Activated CD8-positive, alpha-beta memory T cell treated with anti-CD3 and anti-CD28 coated beads for 4 hours (primary cell): ENCODE data around the gene ENOX2.
"Not testable (repeated sequence)": the region's sequence is repeated elsewhere in the genome, so short reads cannot be mapped to it uniquely, and the experiment has no call there.

Experiments
- DNase-seq, 2 donors: peaks; one replicate each; pipeline ENCODE4 v3.0.0-alpha.2; 2020; ENCODE audit warnings: low read depth in 2 of 2

The ENOX2 gene

DNA sequence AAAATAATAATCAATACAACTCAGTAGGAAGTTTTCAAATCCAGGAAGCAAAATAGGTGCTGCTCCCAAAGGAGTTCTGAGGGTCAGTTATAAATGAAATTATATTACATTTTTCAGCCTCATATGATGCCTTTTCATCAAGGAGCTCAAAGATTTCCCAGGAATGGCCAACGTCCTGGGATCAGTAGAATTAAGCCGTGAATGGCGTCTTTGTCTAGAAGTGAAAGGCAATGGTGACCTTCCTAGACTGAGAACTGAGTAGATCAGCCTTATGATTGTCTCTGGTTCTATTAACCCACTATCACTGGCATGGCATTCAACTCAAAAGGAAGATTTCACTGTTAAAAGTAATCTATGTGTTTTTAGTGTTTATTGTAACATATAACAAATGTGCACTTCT, 74.4 kb downstream of the ENOX2 start:
- DNase-seq = no peak

DNA sequence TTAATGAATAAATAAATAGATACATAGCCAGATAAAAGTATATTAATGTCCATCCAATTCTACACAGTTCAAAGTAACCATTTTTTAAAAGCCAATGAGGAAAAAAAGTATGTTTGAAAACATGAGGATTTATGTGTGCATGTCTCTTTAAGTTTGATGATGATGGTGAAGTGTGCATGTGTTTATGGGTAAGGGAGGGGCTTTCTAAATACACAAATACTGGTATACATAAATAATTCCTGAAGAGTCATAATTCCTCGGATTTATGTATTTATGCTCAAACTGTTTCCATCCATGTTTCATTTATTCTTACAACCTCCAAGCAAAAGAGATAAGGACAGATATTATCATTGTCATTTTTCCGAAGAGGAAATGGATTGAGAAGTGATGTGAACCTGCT, 75.4 kb downstream of the ENOX2 start:
- no peak for DNase-seq

DNA sequence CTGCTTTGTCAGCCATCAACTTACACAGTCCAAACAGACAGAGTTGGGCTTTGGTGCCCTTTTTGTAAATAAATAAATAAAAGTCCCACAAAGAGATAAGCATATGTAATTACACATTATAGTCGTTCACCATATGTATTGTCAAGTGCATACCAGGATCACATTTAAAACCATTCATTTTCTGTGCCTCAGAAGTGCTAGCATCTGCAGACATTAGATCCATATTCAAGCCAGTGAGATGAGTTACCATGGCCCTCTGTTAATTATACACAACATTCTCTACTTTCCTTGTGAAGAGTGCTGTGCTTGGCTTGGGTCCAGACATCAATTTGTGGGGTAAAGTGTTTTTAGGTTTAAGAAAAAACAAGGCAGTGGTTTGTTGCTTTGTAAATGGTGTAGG, 76.8 kb downstream of the ENOX2 start:
- no peak for DNase-seq

DNA sequence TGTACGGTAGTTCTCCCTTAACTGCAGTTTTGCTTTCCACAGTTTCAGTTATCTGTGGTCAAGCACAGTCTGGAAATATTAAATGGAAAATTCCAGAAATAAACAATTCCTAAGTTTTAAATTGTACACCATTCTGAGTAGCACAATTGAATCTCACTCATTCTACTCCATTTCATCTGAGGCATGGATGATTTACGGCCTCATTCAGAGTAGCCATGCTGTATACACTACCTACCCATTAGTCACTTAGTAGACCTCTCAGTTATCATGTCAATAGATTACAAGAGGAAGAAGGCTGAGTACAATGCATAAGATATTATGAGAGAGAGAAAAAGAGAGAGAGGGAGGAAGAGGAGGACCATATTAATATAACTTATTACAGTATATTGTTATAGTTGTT, 77.5 kb downstream of the ENOX2 start:
- no peak for DNase-seq

DNA sequence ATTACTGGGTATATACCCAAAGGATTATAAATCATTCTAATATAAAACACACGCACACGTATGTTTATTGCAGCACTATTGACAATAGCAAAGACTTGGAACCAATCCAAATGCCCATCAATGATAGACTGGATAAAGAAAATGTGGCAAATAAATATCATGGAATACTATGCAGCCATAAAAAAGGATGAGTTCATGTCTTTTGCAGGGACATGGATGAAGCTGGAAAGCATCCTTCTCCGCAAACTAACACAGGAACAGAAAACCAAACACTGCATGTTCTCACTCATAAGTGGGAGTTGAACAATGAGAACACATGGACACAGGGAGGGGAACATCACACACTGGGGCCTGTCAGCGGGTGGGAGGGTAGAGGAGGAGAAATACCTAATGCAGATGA, 83.6 kb downstream of the ENOX2 start:
- DNase-seq = not testable (repeated sequence)

DNA sequence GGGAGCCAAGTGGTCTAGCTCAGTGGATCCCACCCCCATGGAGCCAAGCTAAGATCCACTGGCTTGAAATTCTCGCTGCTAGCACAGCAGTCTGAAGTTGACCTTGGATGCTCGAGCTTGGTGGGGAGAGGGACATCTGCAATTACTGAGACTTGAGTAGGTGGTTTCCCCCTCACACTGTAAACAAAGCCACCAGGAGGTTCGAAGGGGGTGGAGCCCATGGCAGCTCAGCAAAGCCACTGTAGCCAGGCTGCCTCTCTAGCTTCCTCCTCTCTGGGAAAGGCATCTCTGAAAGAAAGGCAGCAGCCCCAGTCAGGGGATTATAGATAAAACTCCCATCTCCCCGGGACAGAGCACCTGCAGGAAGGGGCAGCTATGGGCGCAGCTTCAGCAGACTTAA, 89.1 kb downstream of the ENOX2 start:
- DNase-seq = not testable (repeated sequence)

DNA sequence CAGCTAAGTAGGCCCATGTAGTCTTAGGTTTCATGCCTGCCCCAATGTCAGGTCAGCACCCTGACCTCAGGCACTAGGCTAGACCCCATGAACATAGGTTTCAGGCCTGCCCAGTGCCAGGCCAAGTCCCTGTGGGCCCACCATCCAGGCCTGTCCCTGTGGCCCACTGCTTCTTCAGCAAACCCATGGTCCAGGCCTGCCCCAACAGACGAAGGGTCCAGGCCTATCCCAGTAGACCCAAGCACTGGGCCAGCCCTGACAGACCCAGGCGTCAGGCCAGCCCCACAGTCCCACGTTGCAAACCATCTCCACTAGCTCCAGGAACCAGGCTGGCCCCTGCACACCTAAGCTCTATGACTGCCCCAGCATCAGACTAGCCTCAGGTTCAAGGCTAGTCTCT, 92.4 kb downstream of the ENOX2 start:
- no peak for DNase-seq

DNA sequence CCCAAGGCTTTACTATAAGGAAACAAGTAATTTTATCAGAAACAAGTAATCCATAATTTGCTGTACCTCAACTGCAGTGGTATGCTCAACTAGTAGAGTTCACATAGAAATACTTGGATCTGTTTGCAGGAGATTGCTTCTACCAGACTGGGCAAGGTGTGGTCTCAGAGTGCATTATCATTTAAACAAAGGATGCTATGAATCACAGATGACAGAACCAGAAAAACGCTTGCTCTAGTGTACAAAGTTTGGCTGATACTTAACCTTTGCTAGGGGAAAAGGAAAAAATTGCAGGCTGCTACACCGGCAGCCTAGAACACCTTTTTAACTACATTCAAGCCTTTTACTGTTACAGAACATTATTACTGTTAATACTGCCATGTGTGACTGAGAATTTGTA, 97.1 kb downstream of the ENOX2 start:
- DNase-seq = no peak

DNA sequence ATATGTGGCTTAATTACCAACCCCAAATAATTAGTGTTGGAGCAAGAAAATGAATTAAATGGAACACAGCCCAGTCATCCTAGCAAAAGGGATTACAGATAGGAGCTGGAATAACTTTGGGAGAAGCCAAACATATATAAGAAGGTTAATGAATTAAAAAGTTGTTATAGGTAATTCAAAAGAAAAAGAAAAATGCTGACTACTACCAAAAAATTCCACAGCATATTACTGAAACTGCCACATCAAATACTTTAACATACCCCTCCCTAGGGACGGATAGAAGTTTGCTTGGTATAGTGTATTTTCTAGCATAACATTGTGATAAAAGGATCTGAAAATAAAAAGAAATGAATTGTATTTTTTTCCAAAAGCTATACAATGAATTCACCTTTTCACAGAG, 99.5 kb downstream of the ENOX2 start:
- no peak for DNase-seq

DNA sequence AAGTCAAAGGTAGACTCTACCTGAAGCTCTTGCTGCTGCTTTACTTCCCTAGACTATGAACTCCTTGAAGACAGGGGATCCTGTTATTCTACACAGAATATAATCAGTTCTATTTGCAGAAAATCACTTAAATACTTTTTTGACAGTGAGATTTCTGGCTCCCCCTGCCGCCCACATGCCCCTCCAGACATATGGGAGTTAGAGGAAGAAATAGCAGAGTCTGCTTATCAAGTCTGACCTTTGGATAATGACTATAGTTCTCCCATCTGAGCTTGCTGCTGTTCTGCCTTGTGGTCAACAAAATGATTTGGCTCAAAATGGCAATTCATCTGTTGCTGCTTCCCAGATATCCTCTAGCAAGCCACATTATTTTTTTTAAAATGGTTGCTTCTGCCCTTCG, 101.1 kb downstream of the ENOX2 start:
- no peak for DNase-seq

DNA sequence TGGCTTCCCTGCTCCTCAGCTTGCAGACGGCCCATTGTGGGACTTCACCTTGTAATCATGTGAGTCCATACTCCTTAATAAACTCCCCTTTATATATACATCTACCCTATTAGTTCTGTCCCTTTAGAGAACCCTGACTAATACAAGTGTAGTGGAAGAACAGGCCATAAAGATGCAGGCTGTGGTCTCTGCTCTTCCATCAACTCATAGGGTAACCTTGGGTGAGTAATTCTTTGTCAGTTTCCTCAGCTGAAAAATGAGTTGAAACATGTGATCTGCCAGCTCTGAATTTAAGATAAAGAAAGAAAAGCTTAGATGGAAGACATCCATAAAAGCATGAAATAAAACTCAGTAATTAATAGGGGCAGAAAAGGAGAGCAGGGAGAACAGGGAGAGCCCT, 103.6 kb downstream of the ENOX2 start:
- no peak for DNase-seq

DNA sequence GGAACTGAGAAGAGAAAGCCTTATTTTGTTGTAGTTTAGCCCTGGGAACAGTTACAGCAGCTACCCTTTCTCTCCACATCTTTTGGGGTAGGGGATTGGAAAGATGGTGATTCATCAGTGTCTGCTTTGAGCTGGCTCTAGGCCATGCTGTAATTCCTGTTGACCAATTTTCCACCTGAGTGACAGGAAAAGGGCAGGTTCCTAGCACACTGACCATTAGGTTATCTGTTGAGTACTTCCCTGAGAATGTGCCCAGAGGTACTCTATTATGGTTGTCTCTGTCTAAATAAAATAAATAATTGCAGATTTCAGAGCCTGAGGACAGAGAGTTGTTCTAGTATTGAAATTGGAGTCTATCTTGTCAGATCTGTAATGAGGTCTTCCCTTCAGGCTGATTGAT, 109.0 kb downstream of the ENOX2 start:
- no peak for DNase-seq

DNA sequence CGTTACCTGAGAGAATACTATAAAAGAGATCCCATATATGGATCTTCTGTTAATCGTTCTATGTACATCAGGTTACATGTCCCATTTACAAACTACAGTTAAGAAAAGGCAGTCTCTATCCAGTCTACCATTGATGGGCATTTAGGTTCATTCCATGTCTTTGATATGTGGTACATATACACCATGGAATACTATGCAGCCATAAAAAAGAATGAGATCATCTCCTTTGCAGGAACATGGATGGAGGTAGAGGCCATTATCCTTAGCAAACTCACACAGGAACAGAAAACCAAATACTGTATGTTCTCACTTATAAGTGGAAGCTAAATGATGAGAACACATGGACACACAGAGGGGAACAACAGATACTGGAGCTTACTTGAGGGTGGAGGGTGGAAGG, 111.1 kb downstream of the ENOX2 start:
- DNase-seq = not testable (repeated sequence)

DNA sequence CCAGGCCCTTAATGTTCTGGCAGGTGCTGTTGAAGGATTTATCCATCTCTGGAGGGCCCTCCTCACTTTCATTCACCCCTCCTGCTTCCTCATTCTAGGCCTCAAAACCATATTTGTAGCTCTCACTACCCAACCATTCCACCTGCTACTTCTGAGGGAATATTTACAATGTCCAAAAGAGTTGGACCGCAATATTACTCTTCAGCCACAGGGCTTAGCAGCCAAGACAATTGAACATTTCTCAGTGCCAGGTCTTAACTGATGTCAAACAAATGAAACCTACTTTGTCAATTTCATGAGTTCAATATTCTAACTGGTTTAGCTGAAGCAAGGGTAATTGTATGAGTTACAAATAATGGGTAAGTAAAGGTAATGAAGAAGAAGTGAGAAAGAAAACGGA, 113.2 kb downstream of the ENOX2 start:
- DNase-seq = no peak

DNA sequence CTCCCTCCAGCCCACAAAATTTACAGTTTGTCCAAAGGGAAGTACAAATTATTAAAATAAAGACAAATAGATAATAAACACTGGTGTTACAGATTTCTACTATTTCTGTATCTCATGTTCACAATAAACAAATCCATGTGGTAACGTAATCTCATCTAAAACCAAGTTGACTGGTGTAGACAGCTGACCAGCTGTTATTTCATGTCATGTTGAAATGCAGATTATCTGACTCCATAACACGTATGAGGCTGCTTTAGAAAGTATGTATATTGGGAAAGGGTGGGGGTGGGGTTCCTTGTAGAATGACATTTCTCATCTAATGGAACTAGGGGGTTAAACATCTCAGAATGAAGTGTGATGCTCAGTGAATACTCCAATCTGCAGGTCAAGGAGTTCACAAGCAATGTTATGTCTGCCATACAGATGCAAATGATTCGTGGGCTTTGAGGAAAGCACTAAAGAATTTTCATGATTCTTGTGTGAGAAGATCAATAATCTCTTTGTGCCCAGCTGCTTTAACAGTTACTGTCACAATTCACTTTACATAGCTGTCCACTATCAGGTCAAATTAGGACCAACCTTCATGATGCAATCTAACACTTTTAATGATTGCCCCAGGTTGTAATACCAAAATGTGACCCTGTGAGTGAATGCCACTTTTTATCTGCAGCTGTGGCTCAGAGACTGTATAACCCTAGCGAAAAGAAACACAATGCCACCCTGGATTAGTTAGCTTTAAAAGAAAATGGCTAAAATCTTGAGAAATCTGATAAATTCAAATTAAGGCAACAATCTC, 114.0 kb downstream of the ENOX2 start:
- no peak for DNase-seq

DNA sequence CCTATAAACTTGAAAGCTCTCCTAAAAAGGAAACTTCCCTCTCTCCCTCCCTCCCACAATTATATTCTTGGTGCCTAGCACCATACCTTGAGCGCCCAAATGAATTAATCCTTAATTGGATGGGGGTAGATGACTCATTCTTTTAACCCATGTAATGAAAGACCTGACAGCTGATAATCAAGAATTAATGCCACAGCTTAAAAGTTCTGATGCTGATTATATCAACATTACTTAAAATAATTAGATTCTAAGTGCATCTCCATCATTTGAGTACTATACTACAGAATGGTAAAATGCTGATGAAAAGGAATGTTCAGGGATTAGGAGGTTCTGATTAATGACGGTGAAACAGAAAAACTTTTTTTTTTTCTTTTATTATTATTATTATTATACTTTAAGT, 117.0 kb downstream of the ENOX2 start:
- no peak for DNase-seq

DNA sequence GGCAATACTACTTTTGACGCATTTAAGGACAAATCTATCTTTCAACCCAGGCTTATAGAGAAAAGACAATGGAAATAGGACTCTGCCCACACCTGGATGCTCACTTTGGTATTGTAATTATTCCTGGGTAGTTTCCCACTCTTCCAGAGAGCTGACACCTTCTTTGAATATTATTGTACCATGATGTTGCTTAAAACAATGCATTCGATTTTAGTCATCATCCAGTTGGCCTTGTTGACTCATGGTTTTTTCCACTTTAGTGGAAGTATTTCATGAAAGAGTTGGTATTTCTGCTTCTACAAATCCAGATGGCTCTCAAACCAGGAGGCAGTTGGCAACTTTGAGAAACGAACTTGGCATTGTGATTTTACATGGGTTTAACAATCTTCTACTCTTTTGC, 124.2 kb downstream of the ENOX2 start:
- DNase-seq = no peak

DNA sequence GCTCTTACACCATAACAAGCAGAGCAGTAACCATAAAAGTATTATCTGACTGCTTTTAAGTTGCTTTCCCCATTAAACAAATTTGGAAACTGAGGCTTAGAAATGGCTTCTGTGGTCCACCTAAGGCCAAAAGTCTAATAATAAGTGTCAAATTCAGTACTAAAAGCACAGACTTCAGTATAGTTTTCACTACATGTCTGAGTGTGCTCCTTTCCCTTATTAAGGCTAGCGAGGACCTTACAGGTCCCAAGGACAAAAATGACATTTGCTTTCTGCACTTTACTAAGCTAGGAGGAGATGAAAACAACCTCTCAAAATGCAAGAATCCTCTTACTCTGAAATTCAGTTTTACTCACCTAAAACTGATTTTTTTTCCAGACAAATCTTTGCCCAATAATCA, 127.2 kb downstream of the ENOX2 start:
- no peak for DNase-seq

DNA sequence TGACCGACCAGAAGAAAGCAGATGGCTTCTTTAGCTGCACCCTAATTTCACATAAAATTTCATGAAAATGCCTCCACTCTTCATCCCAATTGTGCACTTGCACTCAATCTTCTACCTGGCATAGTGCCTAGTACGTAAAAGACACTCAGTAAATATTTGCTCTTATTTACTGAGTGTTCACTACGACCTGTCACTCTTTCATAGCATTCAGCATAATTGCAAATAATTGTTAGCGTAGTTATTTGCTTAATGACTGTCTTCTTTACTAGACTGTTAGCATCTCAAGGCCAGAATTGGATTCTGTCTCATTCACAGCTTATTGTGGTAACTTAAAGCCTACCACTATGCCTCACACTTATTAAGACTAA, 130.2 kb downstream of the ENOX2 start:
- DNase-seq = no peak

DNA sequence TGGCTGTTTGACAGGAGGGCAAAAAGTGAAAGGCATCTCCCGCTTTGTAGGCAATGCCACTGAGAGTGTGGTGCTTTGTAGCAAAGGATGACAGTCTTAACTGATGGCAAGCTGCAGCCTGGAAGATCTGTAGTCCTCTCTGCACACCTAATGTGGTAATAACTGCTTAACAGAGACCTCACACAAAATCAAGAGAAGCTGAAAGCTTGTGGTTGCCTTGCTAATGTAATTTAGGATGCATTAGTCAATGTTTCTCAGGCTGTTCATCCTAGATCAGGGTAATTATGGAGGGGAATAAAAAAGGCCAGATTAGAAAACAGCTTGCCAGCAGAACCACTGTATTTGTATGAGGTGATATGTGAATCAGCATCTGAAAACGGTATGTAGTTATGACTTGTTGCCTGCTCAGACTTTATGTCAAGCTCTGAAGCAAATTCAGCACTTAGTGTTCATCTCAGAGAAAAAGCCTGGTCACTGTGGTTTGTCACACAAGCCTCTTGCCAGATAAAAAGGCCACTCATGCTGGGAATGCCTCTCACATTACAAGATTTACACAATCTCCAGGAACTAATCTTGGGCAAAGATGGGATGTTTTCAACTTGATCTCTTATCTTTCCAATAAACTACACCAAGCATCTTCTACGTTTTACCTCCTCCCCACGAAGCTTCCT, 130.8 kb downstream of the ENOX2 start:
- no peak for DNase-seq

DNA sequence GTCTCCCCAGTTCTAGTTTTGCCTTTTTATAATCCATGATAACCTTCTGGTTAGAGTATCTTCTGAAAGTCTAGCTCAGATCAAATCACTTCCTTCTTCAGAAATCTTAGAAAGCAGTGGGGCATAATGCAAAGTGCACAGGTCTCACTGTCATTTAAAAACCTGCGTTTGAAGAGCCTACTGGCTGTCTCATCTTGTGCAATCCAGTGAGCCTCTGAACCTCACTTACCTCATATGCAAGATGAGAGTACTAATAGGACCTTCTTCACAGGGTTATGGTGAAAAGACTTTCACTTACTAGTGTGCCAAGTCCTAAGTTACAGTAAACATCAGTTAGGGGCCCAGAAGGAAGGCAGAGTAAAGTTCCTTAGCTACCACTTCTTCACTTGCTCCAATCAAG, 131.4 kb downstream of the ENOX2 start:
- DNase-seq = no peak

DNA sequence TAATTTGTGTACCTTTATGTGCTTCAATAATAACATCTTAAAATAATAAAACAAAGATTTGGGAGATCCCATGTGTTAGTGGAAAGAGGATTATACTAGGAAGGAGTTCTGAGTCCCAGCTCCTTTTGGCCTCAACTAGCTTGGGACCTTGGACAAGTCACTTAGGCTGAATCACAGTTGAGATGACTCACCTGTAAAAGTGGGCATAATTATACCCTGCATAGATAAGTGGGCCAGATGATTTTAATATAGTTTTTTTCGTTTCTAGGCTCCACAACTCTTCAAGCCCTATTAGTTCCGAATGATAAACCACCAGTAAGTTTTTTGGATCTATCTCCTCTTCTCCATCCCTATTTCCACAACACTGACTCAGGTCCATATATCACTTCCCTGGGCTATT, 131.8 kb downstream of the ENOX2 start:
- DNase-seq = no peak

DNA sequence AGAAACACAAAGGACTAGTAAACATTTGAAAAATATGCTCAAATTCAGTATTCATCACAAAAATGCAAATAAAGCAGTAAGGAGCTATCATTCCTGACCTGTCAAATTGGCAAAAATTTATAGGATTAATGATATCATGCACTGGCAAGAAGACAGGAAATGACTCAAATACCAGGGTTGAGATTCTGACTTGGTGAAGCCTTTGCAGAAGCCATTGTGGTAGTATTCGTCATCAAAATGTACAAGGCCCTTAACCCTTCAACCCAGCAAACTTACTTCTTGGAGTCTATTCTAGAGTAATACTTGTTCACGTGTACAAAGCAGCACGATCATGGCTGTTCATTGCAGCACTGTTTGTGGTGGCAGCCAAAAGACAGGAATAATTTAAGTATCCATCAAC, 132.4 kb downstream of the ENOX2 start:
- DNase-seq = no peak

DNA sequence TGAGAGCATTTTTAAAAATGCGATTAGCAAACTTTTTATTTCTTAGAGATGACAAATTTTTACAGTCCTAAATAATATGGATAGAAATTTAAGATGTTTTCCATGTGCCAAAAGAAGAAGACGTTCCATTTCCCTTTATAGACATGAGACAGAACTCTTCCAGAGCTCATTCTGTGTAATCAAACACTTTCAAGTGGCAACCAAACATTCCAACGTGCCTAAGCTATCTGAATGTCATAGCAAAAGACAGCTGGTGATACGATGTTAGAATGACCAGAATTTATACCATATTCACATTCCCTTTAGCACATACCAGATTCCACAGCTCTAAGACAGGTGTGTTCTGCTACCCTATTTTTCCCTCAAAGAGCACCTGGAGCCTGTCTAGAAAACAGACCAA, 133.2 kb downstream of the ENOX2 start:
- no peak for DNase-seq
